Cortex of kidney (tissue), 1 donor: ENCODE results near the gene MYOF.
"Not testable (repeated sequence)": the region's sequence is repeated elsewhere in the genome, so short reads cannot be mapped to it uniquely, and the experiment has no call there.

Experiments
- DNase-seq: peaks from one replicate; lab custom pipeline; 2025; lab: John Stamatoyannopoulos, UW

MYOF gene

GRCh38 chr10:93457511-93457910, 24.6 kb downstream of the MYOF start:
- no peak for DNase-seq

DNA sequence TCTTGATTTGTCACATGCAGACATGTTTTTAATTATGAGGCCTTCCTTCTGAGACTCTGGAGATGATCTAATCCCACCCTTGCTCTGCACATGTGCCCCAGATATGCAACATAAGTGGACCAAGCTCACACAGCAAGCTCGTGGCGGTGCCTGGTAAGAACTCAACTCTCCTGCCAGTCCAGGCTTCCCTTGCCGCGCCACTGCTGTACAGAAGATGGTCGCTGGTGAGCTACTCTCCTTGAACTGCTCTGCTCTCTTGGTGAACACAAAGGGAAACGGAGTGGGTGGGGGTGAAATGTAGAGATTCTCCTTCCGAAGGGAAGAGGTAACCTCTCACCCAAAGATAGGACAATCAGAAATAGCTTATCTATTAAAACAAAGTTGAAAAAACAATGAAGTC, 25.7 kb downstream of the MYOF start:
- no peak for DNase-seq

- DNase-seq = no peak
Measured at GRCh38 chr10:93454736-93455135, 27.4 kb downstream of the MYOF start.

GRCh38 chr10:93454146-93454545, 28.0 kb downstream of the MYOF start:
- no peak for DNase-seq

DNA sequence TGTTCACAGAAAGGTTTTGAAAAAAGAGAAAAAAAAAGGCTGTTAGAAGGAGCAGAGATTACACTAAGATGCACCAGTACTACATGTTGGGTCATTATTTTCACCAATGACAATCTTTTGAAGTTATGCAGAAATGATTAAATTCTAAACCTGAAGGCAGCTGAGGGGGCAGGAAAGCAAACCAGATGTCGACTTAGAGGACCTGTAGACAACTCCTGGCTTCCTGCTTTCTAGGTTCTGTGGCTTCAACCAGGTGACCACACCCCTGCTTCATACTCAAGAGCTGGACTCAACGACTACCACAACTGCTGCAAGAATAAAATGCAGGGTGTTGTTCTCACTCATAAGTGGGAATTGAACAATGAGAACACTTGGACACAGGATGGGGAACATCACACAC, 30.0 kb downstream of the MYOF start:
- DNase-seq = no peak

DNA sequence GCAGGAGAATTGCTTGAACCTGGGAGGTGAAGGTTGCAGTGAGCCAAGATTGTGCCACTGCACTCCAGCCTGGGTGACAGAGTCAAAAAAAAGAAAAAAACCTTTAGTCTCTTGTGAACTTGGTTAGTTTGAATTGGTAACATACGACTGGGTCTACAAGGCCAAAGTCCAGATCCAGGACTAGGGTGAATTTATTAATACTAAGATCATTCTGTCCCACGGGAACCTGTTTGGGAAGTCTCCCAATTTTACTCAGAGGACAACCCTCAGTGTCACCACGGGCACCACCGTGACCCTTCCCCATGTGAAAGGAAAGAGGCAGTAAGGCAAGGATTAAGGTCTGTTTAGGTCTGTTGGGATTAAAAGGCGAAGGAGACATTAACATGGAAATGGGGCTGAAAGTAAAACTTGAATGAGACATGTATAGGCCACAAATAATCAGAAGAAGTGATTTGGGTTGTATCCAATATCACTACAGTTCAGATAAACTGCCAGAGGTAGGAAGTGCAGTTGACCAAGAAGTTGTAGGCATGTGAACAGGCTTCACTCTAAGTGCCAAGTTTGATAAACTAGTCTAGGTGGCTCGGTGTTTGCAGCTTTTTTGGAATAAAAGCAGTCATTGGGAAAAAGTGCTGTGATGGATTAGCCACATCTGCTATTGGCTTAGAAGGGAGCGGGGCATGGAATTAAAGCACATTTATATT, 30.7 kb downstream of the MYOF start:
- no peak for DNase-seq

GRCh38 chr10:93447970-93448369, 34.2 kb downstream of the MYOF start:
- no peak for DNase-seq

GRCh38 chr10:93447019-93447418, 35.1 kb downstream of the MYOF start:
- DNase-seq = no peak

GRCh38 chr10:93445978-93446720, 36.0 kb downstream of the MYOF start:
- DNase-seq = no peak

DNA sequence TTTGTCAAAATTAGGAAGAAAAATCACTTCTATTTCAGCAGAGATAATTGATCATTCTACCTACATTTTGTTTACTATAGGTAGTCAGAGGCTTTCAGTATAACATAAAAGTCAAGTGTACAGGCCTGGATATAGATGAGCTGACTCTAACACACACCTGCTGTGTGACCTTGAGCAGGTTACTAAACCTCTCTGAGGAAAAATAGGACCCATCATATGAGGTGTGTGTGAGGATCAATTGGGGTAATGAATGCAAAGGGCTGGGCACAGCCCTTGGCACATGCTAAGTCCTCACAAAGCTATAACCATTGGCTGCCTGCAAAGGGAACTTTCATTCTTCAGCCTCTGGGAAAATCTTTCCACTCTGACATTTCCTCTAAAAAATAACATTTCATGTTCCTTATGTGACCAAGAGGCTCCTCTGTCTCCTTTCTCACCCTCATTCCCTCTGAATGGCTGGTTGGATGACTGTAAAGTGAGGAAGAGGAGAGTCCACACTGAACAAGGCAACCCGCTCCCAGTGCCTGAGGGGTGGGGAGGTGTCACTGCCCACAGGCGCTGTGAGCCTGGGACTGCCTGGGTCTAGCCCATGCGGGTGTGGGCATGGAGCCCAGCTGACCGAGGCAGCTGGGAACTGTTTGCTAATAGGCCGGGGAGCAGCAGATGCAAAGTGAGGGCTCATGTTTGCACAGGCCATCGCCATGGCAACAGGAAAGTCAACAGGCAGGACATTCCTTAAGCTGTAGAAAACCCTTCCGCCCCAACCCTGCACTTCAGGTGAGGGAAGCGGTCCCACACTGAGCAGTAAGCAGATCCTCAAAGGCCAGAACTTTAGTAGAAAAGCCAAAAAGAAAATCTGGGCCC, 36.8 kb downstream of the MYOF start:
- no peak for DNase-seq

- DNase-seq = no peak
Measured at GRCh38 chr10:93443481-93443880, 38.7 kb downstream of the MYOF start.

DNA sequence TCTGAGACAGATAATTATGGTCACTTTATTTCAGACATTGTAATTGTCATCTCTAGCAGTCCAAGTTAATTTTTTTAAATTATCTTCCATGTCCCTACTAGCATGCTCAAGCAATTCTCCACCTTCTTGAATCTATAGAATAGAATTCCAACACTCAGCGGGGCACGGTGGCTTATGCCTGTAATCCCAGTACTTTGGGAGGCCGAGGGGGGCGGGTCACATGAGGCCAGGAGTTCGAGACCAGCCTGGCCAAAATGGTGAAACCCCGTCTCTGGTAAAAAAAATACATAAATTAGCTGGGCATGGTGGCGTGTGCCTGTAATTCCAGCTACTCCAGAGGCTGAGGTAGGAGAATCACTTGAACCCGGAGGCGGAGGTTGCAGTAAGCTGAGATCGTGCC, 39.4 kb downstream of the MYOF start:
- DNase-seq = not testable (repeated sequence)

DNA sequence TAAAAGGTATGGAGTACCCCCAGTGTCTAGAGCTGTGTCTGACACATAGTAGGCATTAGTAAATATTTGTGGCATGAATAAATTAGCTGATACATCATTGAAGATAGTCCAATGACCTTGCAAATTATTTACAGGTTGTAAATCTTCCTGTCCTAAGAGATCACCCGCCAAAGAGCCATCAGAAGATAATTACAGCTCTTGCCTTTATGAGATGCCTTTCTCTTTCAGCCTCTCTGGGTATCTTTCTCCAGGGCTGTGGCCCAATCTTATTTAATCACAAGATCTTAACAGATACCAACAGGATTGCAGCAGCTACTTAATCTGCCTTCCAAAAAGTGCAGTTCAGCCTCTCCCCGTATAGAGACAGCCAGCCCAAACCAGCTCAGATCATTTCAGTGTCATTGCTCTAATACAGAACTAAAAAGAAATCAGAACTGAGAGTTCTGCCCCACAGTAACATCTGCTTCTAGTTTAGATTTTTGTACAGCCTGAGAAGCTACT, 41.5 kb downstream of the MYOF start:
- no peak for DNase-seq

GRCh38 chr10:93438613-93439253, 43.4 kb downstream of the MYOF start:
- DNase-seq = no peak

GRCh38 chr10:93437946-93438612, 44.1 kb downstream of the MYOF start:
- no peak for DNase-seq

- DNase-seq = no peak
Measured at GRCh38 chr10:93437086-93437945, 44.8 kb downstream of the MYOF start.

DNA sequence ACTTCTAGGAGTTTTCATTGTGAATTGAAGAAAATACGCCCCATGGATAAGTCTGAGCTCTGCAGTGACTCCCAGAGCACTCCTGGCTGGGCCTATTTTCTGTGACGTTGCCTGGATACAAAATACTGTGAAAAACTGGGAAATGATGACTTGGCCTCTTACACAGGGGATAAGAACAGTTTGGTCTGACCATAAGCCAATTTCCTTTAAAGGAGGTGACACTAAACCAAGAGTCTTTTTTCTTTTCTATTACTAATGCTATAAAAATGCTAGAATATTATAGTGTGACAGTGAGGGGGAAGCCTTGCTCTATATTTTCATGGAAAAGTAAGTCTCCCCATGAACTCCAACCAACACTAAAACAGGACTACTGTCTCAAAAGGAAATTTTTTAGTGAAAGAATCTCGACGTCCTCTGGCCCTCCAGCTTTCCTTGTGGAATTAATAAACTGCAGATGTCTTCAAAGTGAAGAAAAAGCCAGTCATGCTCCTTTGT, 45.5 kb downstream of the MYOF start:
- no peak for DNase-seq

- no peak for DNase-seq
Measured at GRCh38 chr10:93435621-93436397, 46.3 kb downstream of the MYOF start.

DNA sequence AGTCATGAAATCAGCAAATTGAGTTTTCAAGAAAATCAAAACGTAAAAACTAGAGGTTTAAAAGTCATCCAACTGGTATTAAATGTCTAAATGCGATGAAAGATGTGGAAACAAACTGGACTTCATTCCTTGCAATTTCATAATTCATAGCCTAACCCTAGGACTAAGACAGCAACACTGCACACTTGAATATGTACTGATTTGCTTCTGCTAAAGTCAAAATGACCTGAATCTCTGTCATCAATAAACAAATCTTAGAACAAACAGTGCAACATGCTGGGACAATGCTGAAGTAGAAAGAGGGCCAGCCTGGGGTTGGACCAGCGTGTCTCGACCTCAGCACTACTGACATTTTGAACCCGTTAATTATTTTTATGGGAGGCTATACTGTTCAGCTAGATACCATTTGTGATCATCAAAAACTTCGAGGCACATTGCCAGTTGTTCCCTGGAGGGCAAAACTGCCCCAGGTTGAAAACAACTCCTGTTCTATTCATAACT, 47.1 kb downstream of the MYOF start:
- no peak for DNase-seq
